Subcutaneous abdominal adipose tissue (tissue), 5 donors: ENCODE results near the gene OR10A6.

ENCODE experiments used
- H3K27ac ChIP-seq: one replicate; pipeline ENCODE4 v1.7.0; 2013; ENCODE audit warnings: low read depth, mild to moderate bottlenecking, inconsistent platforms, low read length, moderate library complexity
- H3K27me3 ChIP-seq, 5 donors: one replicate each; pipeline ENCODE4 v1.7.0; 2013; ENCODE audit warnings: low read length in 5 of 5, inconsistent platforms in 1 of 5; ENCODE audit not compliant: control insufficient read depth in 5 of 5, insufficient read depth in 4 of 5
- H3K36me3 ChIP-seq, 5 donors: one replicate each; pipeline ENCODE4 v1.7.0; 2013; ENCODE audit warnings: low read length in 5 of 5; ENCODE audit not compliant: control insufficient read depth in 5 of 5, insufficient read depth in 5 of 5
- H3K4me1 ChIP-seq, 5 donors: one replicate each; pipeline ENCODE4 v1.7.0; 2013; ENCODE audit warnings: low read length in 5 of 5, mild to moderate bottlenecking in 3 of 5, moderate library complexity in 1 of 5; ENCODE audit not compliant: control insufficient read depth in 5 of 5, insufficient read depth in 5 of 5
- H3K4me3 ChIP-seq, 5 donors: one replicate each; pipeline ENCODE4 v1.7.0; 2013; ENCODE audit warnings: low read length in 5 of 5, low read depth in 1 of 5
- H3K9ac ChIP-seq, 5 donors: one replicate each; pipeline ENCODE4 v1.7.0; 2013; ENCODE audit warnings: low read length in 5 of 5, mild to moderate bottlenecking in 4 of 5, moderate library complexity in 3 of 5
- H3K9me3 ChIP-seq, 5 donors: one replicate each; pipeline ENCODE4 v1.7.0; 2013; ENCODE audit warnings: low read length in 5 of 5; ENCODE audit not compliant: control insufficient read depth in 5 of 5
- donor health status: healthy.
- donor health status: healthy.
- donor health status: healthy.
- donor health status: healthy.
- donor health status: healthy.

The OR10A6 gene

DNA sequence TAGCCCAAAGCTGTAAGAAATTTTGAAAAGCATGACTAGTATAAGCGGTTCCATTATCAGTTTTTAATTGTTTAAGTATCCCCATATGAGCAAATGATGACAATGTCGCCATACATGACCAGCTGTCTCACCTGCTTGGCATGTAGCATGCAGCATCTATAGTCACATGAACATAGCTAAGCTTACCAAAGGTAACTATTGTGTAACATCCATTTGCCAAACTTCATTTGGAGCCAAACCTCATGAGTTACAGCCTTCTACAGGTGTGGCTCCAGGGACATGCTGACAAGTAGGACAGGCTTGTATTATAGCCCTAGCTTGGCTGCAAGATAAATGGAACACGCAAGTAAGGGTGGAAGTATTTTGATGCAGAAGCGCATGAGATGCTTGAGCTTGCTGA is 30.4 kb downstream of the OR10A6 start:
- Histone ChIP-seq H3K27ac (no peak overlapping the region), H3K4me3 (no peak overlapping the region), H3K4me1 (no peaks in the 10 kb centered on the region), H3K36me3 (no peaks in the 10 kb centered on the region), H3K9ac (no peak overlapping the region), H3K9me3 (no peaks in the 10 kb centered on the region), H3K27me3 (no peaks in the 10 kb centered on the region)

DNA sequence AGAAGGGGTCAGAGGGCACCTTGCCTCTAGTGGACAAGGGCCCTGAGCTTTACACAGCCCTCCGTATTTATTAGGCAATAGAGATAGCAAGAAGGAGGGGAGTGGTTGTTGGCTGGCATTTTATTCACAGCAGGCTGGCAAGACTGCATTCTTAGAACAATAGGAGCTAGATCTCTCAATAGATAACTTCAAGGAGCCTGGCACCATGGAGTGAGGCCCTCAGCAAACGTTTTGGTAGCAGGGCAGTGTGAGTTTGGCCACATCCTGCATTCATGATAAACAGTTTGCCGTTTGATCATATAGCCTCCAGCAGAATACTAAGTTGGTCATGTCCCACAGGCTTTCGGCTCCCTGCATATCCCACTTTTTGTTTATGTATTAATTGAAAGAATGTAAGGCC is 31.6 kb downstream of the OR10A6 start:
- Histone ChIP-seq H3K9ac (no peak overlapping the region), H3K4me3 (no peak overlapping the region), H3K4me1 (no peaks in the 10 kb centered on the region), H3K27me3 (no peaks in the 10 kb centered on the region), H3K9me3 (no peaks in the 10 kb centered on the region), H3K36me3 (no peaks in the 10 kb centered on the region), H3K27ac (no peak overlapping the region)

GRCh38 chr11:7898666-7899283 is 32.3 kb downstream of the OR10A6 start:
- no peaks in the 10 kb centered on the region for H3K9me3 ChIP-seq
- H3K4me3 ChIP-seq = no peak overlapping the region
- no peak overlapping the region for H3K27ac ChIP-seq
- no peaks in the 10 kb centered on the region for H3K27me3 ChIP-seq
- no peak overlapping the region for H3K9ac ChIP-seq
- no peaks in the 10 kb centered on the region for H3K36me3 ChIP-seq
- no peaks in the 10 kb centered on the region for H3K4me1 ChIP-seq

GRCh38 chr11:7896009-7896785 is 34.9 kb downstream of the OR10A6 start:
- Histone ChIP-seq H3K27ac (no peak overlapping the region), H3K4me3 (no peak overlapping the region), H3K9me3 (no peaks in the 10 kb centered on the region), H3K9ac (no peak overlapping the region), H3K36me3 (no peaks in the 10 kb centered on the region), H3K27me3 (no peaks in the 10 kb centered on the region), H3K4me1 (no peaks in the 10 kb centered on the region)

GRCh38 chr11:7894251-7894650 is 36.8 kb downstream of the OR10A6 start:
- Histone ChIP-seq H3K9me3 (no peaks in the 10 kb centered on the region), H3K27ac (no peak overlapping the region), H3K27me3 (no peaks in the 10 kb centered on the region), H3K9ac (no peak overlapping the region), H3K4me3 (no peak overlapping the region), H3K4me1 (peaks cover 0 to 7% (median 0%) of the 10 kb centered on the region in 5 donors), H3K36me3 (no peaks in the 10 kb centered on the region)

DNA sequence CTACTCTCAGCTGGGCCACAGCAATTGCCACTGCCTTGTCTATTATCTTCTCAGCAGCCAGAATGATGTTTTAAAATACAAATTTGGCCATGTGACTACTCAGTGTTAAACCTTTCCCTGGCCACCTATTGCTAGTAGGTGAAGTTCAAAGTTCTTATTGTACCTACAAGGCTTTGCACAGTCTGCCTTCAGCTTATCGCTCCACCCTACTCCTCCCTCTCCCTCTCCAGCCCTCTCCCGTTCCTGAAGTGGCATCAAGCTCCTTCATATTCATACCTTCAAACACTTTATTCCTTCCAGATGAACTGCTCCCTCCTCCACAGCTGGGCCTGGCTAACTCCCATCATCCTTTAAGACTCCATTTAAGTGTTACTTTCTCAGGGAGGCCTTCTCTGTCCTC is 37.3 kb downstream of the OR10A6 start:
- no peak overlapping the region for H3K4me3 ChIP-seq
- H3K9me3 ChIP-seq = no peaks in the 10 kb centered on the region
- H3K4me1 ChIP-seq = peaks cover 0 to 7% (median 0%) of the 10 kb centered on the region in 5 donors
- H3K27me3 ChIP-seq = no peaks in the 10 kb centered on the region
- no peak overlapping the region for H3K9ac ChIP-seq
- H3K27ac ChIP-seq = no peak overlapping the region
- H3K36me3 ChIP-seq = no peaks in the 10 kb centered on the region

GRCh38 chr11:7892840-7893254 is 38.2 kb downstream of the OR10A6 start:
- Histone ChIP-seq H3K27me3 (no peaks in the 10 kb centered on the region), H3K9ac (no peak overlapping the region), H3K36me3 (no peaks in the 10 kb centered on the region), H3K4me3 (no peak overlapping the region), H3K4me1 (peaks cover 0 to 7% (median 0%) of the 10 kb centered on the region in 5 donors), H3K9me3 (no peaks in the 10 kb centered on the region), H3K27ac (no peak overlapping the region)

DNA sequence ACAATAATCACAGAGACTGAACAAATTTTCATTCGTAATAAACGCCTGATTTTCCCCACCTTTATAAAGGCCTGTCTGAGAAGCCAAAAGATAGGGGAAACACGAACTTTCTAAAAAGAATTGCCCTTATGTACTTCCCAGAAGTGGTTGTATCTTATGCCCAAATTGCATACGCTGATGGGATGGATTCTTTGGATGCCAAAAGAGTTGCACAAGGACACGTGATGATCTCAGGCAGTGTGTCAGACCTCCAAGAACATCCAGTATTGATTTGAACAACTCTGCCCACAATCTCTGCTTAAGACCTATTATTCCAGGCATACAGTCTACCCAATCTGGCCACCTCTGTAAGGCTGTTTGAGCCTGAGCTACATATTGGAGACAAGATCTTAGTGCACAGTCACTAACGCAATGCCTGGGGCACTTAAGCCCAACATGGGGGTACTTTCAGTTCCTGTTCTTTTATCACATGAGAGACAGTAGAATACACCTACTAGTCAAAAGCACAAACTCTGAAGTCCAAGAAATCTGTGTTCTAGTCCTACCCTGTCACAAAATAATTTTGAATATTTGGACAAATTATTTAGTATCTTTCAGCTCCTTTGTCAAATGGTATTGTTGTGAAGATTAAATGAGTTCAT is 38.9 kb downstream of the OR10A6 start:
- Histone ChIP-seq H3K36me3 (no peaks in the 10 kb centered on the region), H3K4me3 (no peak overlapping the region)

GRCh38 chr11:7890417-7891172 is 40.5 kb downstream of the OR10A6 start:
- no peak overlapping the region for H3K4me3 ChIP-seq
- H3K4me1 ChIP-seq = peaks cover 0 to 7% (median 0%) of the 10 kb centered on the region in 5 donors
- H3K9me3 ChIP-seq = no peaks in the 10 kb centered on the region
- H3K27ac ChIP-seq = no peak overlapping the region
- no peaks in the 10 kb centered on the region for H3K27me3 ChIP-seq
- H3K9ac ChIP-seq = peak overlapping the region in 2 of 5 donors; percentile 6 to 19
- H3K36me3 ChIP-seq = no peaks in the 10 kb centered on the region

More for the DNA sequence above, 38.9 kb downstream of the OR10A6 start:
- Histone ChIP-seq H3K9ac (no peak overlapping the region), H3K4me1 (peaks cover 0 to 7% (median 0%) of the 10 kb centered on the region in 5 donors), H3K27ac (no peak overlapping the region), H3K9me3 (no peaks in the 10 kb centered on the region), H3K27me3 (no peaks in the 10 kb centered on the region)
